Right lobe of liver (tissue), 6 donors: ENCODE data around the gene MZT2B. TPM values are rescaled to one million over a fixed set of nuclear protein-coding genes. Genes with fewer than 3 reads are reported as not detected.
"Not testable (repeated sequence)": the region's sequence is repeated elsewhere in the genome, so short reads cannot be mapped to it uniquely, and the experiment has no call there.

Experiments used
- ATAC-seq, 4 donors: fragments of 200-7000 bp; cut with Tn5 transposase; one replicate each; pipeline ENCODE4 v1.9.1; 2020; ENCODE audit warnings: mild to moderate bottlenecking in 4 of 4, moderate library complexity in 4 of 4
- DNase-seq, 3 donors: peaks; one replicate each; pipeline ENCODE4 v3.0.0-alpha.2; 2020
- H3K27ac ChIP-seq, 3 donors: fragments of 200-600 bp; one replicate each; pipeline ENCODE4 v1.8.0; 2022
- H3K27me3 ChIP-seq, 2 donors: fragments of 200-600 bp; one replicate each; pipeline ENCODE4 v1.8.0; 2022
- H3K36me3 ChIP-seq, 4 donors: fragments of 200-600 bp; sonication (generic) in 1 of 4; one replicate each; pipeline versions ENCODE4 v1.5.1 to v1.8.0; 2017 to 2022; ENCODE audit warnings: control low read depth in 1 of 4
- H3K4me1 ChIP-seq, 4 donors: fragments of 200-600 bp; sonication (generic) in 1 of 4; one replicate each; pipeline versions ENCODE4 v1.5.1 to v1.8.0; 2017 to 2022; ENCODE audit warnings: control low read depth in 1 of 4
- H3K4me3 ChIP-seq, 3 donors: fragments of 200-600 bp; one replicate each; pipeline ENCODE4 v1.8.0; 2022
- H3K9me3 ChIP-seq, 4 donors: fragments of 200-600 bp; sonication (generic) in 1 of 4; one replicate each; pipeline versions ENCODE4 v1.5.1 to v1.8.0; 2017 to 2022; ENCODE audit warnings: control low read depth in 1 of 4
- CTCF ChIP-seq, 4 donors: fragments of 200-600 bp in 3 of 4; fragments of 450-650 bp in 1 of 4; IDR thresholded peaks; one replicate each; pipeline versions ENCODE4 v1.5.1 to v1.8.0; 2016 to 2022; ENCODE audit warnings: antibody characterized with exemption in 4 of 4, mild to moderate bottlenecking in 2 of 4
- POLR2A ChIP-seq: fragments of 450-650 bp; IDR thresholded peaks from one replicate; pipeline ENCODE4 v1.6.1; 2017; ENCODE audit warnings: antibody characterized with exemption, mild to moderate bottlenecking
- WGBS: methylation state at CpG from one replicate; pipeline ENCODE4 v1.1.6; 2018; ENCODE audit warnings: low coverage, low lambda C conversion rate; ENCODE audit not compliant: insufficient coverage; ENCODE audit errors: missing lambda C conversion rate; 5-methylcytosine and 5-hydroxymethylcytosine counted together
- intact Hi-C, 2 donors: fragments of 100-400 bp; cut with DNase I; formaldehyde crosslinking; loops; one replicate each; pipeline versions ENCODE4 v1.11.2 to v1.14.1; 2022
- total RNA-seq, 6 experiments: library from RNA; depleted of rRNA in 2 of 6; stranded (reverse); fragments of >200 nt in 2 of 6; fragmentation: NEBNext Ultra II Directional in 3 of 6; extraction: Animal tissue kit (Norgen Biotek cat#: 25700) in 3 of 6; gene quantifications; one replicate each; pipeline versions ENCODE4 v1.1.0 to v1.2.4, GENCODE V29; 2016 to 2023
- donor health status: DM: no; HTN: yes; CAD: no.
- donor health status: DM: no; HTN: no; CAD: no.
- donor health status: DM: no; HTN: no; CAD: no.
- donor health status: DM: no; HTN: yes; CAD: no.
- donor health status: DM: no; HTN: yes; CAD: no.

Gene MZT2B
- total RNA-seq, 6 experiments from 2014 or later, result 69.5 to 125 (median 89.1) TPM

GRCh38 chr2:130229161-130229510 lies 47.1 kb downstream of the MZT2B start:
- H3K27me3 ChIP-seq, H3K9me3 ChIP-seq, H3K36me3 ChIP-seq, intact Hi-C loops, H3K27ac ChIP-seq, H3K4me1 ChIP-seq, DNase-seq: not testable (repeated sequence)
- peak in 2 of 4 donors; percentile 45 to 71 for ATAC-seq
- WGBS, result 65% methylated on average over 9 of the region's 48 CpGs
- H3K4me3 ChIP-seq, result peak overlapping the region in 2 of 3 donors; percentile 14 to 33

- 93% methylated on average over 11 of the region's 18 CpGs for WGBS
- H3K4me1 ChIP-seq, H3K9me3 ChIP-seq, ATAC-seq, H3K36me3 ChIP-seq, DNase-seq, intact Hi-C loops, H3K27me3 ChIP-seq, H3K4me3 ChIP-seq, H3K27ac ChIP-seq: not testable (repeated sequence)
Observed at GRCh38 chr2:130230376-130230775, 48.3 kb downstream of the MZT2B start.

- H3K36me3 ChIP-seq, H3K9me3 ChIP-seq, H3K27me3 ChIP-seq, DNase-seq, intact Hi-C loops, H3K27ac ChIP-seq, H3K4me3 ChIP-seq, H3K4me1 ChIP-seq, ATAC-seq: not testable (repeated sequence)
- 88% methylated on average over 3 of the region's 15 CpGs for WGBS
Observed at GRCh38 chr2:130230907-130231306, 48.8 kb downstream of the MZT2B start.

GRCh38 chr2:130231656-130232055 lies 49.6 kb downstream of the MZT2B start:
- Histone ChIP-seq H3K36me3 (no peaks in the 10 kb centered on the region), H3K27ac (no peak overlapping the region), H3K9me3 (no peaks in the 10 kb centered on the region), H3K4me3 (no peak overlapping the region), H3K27me3 (no peaks in the 10 kb centered on the region), H3K4me1 (no peaks in the 10 kb centered on the region)
- intact Hi-C loops, result no loop called here
- WGBS, result 63% methylated on average over 6 of the region's 12 CpGs
- no peak for ATAC-seq
- no peak for TF ChIP-seq CTCF (IDR thresholded peaks at IDR 0.05)
- no peak for TF ChIP-seq POLR2A
- no peak for DNase-seq

GRCh38 chr2:130233066-130233465 lies 51.0 kb downstream of the MZT2B start:
- 64% methylated on average over 2 of the region's 2 CpGs for WGBS
- H3K9me3 ChIP-seq, DNase-seq, ATAC-seq, H3K27ac ChIP-seq, intact Hi-C loops, H3K27me3 ChIP-seq, H3K4me3 ChIP-seq, H3K4me1 ChIP-seq, H3K36me3 ChIP-seq: not testable (repeated sequence)

- H3K4me3 ChIP-seq, intact Hi-C loops, ATAC-seq, H3K9me3 ChIP-seq, DNase-seq, H3K27ac ChIP-seq, H3K36me3 ChIP-seq, H3K27me3 ChIP-seq, H3K4me1 ChIP-seq: not testable (repeated sequence)
- WGBS, result 42% methylated on average over 2 of the region's 6 CpGs
Observed at GRCh38 chr2:130239581-130239980, 57.5 kb downstream of the MZT2B start.

Other genes starting within 250 kb of the MZT2B start
- not detected for gene RAB6C, start 202.6 kb upstream of the MZT2B start, total RNA-seq
- gene POTEF, start 53.0 kb upstream of the MZT2B start, total RNA-seq, result not detected
- gene CCDC74B, start 37.1 kb upstream of the MZT2B start, total RNA-seq, result under 1 TPM in 3 of 6 experiments, not detected in 3; 0.19 to 0.74 (median 0.26) TPM
- 10 to 100 TPM; 19.0 to 24.3 (median 21.6) TPM for gene SMPD4, start 660 bp upstream of the MZT2B start, total RNA-seq
- gene TUBA3E, start 16.2 kb downstream of the MZT2B start, total RNA-seq, result not detected
- gene IMP4, start 160.6 kb downstream of the MZT2B start, total RNA-seq, result 100 to 1,000 TPM in 2 of 6 experiments, 10 to 100 TPM in 4; 43.1 to 136 (median 56.7) TPM
- gene PTPN18, start 173.8 kb downstream of the MZT2B start, total RNA-seq, result 10 to 100 TPM; 25.6 to 43.5 (median 30.3) TPM